ENCODE data around the gene BORCS6. TPM values are rescaled to one million over a fixed set of nuclear protein-coding genes. Genes with fewer than 3 reads are reported as not detected.

Gene BORCS6
- total and polyA plus RNA-seq, 2 of the 13 experiments (the other 11 are each of a cell fraction or from before 2014, with no cell fraction given) = 2.0 to 5.1 TPM

GRCh38 chr17:8212312-8213180 is 22.6 kb upstream of the BORCS6 start (continued):
- TF ChIP-seq ZBTB40 (IDR thresholded peaks at IDR 0.05) (peak; percentile 44; the same call in 1 of the 2 replicates), ZBTB40 (CRISPR knock-in tag; IDR thresholded peaks at IDR 0.05) (peak; percentile 97), ZNF335 (CRISPR knock-in tag; IDR thresholded peaks at IDR 0.05) (0 out of 2 replicates have a peak, but pooled peaks have one; percentile 40), HDAC1 (CRISPR knock-in tag; IDR thresholded peaks at IDR 0.05) (peak; percentile 56), ZNF577 (CRISPR knock-in tag; IDR thresholded peaks at IDR 0.05; ENCODE audit: borderline replicate concordance, low read depth) (no peak), CEBPB (IDR thresholded peaks at IDR 0.05; ENCODE audit: borderline replicate concordance, low read depth, low read length) (peak; percentile 94), HIC2 (CRISPR knock-in tag; IDR thresholded peaks at IDR 0.05; ENCODE audit: low read depth) (no peak), ZNF614 (CRISPR knock-in tag; IDR thresholded peaks at IDR 0.05; ENCODE audit: borderline replicate concordance) (peak; percentile 51; the same call in 1 of the 2 replicates)

All from HepG2 (cell line).